Nephron (organoid): ENCODE results near the gene MCM9.

Experiments
- H3K27ac Mint-ChIP-seq, 3 experiments: 2 replicates each; pipeline ENCODE4 v1.8.0; 2020; ENCODE audit warnings: mixed read lengths in 3 of 3, mild to moderate bottlenecking in 2 of 3, moderate library complexity in 1 of 3
- H3K27me3 Mint-ChIP-seq: 2 replicates; pipeline ENCODE4 v1.8.0; 2021; ENCODE audit warnings: low read depth, mild to moderate bottlenecking, moderate library complexity, mixed read lengths
- H3K36me3 Mint-ChIP-seq: 2 replicates; pipeline ENCODE4 v1.8.0; 2020; ENCODE audit warnings: low read depth, mixed read lengths
- H3K4me1 Mint-ChIP-seq: 2 replicates; pipeline ENCODE4 v1.8.0; 2020; ENCODE audit warnings: mixed read lengths
- H3K4me3 Mint-ChIP-seq, 3 experiments: 2 replicates each; pipeline ENCODE4 v1.8.0; 2020; ENCODE audit warnings: mild to moderate bottlenecking in 3 of 3, mixed read lengths in 3 of 3, moderate library complexity in 2 of 3
- H3K9me3 Mint-ChIP-seq: 2 replicates; pipeline ENCODE4 v1.8.0; 2020; ENCODE audit warnings: mixed read lengths
- TF ChIP-seq, protein P1 (sequence below), 3 experiments: fragments of 200-600 bp; sonication (generic); IDR thresholded peaks; one replicate each; pipeline ENCODE4 v1.5.0; 2021; ENCODE audit warnings: antibody characterized with exemption in 3 of 3; ENCODE audit not compliant: unreplicated experiment in 3 of 3

MCM9 gene

DNA sequence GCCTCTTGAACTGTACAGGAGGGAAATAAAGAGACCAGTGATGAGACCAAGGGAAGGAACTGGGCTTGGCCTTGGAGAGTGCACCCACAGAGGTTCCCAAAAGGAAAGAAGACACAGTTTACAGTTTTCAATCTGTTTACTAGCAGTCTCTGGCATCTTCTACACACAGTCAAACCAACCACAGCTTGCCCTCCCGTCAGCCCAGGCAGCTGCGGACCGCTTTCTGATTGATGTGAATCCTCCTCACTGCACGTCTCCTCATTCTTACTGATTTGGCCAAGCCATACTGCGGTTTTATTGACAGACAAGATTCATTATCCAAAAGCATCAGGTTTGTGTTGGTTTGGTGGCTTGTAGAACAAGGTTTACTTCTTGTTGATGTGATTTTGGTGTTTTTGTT is 145.5 kb downstream of the MCM9 start:
- H3K27ac Mint-ChIP-seq: no peak overlapping the region
- TF ChIP-seq, protein P1, sequence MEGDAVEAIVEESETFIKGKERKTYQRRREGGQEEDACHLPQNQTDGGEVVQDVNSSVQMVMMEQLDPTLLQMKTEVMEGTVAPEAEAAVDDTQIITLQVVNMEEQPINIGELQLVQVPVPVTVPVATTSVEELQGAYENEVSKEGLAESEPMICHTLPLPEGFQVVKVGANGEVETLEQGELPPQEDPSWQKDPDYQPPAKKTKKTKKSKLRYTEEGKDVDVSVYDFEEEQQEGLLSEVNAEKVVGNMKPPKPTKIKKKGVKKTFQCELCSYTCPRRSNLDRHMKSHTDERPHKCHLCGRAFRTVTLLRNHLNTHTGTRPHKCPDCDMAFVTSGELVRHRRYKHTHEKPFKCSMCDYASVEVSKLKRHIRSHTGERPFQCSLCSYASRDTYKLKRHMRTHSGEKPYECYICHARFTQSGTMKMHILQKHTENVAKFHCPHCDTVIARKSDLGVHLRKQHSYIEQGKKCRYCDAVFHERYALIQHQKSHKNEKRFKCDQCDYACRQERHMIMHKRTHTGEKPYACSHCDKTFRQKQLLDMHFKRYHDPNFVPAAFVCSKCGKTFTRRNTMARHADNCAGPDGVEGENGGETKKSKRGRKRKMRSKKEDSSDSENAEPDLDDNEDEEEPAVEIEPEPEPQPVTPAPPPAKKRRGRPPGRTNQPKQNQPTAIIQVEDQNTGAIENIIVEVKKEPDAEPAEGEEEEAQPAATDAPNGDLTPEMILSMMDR (IDR thresholded peaks at IDR 0.05; ENCODE audit: unreplicated experiment in 3 of 3): no peak
- no peaks in the 10 kb centered on the region for H3K27me3 Mint-ChIP-seq
- no peaks in the 10 kb centered on the region for H3K36me3 Mint-ChIP-seq
- peaks cover 34% of the 10 kb centered on the region for H3K4me1 Mint-ChIP-seq
- H3K4me3 Mint-ChIP-seq: no peak overlapping the region
- no peaks in the 10 kb centered on the region for H3K9me3 Mint-ChIP-seq

DNA sequence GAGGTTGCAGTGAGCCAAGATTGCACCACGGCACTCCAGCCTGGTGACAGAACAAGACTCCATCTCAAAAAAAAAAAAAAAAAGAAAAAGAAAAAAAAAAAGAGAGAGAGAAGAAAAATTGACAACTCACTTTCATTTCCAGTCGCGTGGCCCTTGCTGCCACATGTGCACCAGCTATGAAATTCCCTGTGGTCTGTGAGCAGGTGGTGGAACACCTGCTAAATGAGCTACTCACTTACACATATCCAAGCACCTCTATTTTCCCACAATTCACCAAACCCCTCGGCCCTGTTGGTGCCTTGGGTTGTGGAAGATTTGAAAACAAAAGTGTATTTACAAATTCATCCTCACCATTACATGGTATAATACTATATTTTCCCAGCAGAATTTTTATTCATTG is 146.3 kb downstream of the MCM9 start:
- Mint-ChIP-seq H3K4me1 (peaks cover 42% of the 10 kb centered on the region), H3K27ac (no peak overlapping the region), H3K36me3 (no peaks in the 10 kb centered on the region), H3K4me3 (no peak overlapping the region), H3K27me3 (no peaks in the 10 kb centered on the region), H3K9me3 (no peaks in the 10 kb centered on the region)
- TF ChIP-seq, protein P1 (IDR thresholded peaks at IDR 0.05; ENCODE audit: unreplicated experiment in 3 of 3): no peak

DNA sequence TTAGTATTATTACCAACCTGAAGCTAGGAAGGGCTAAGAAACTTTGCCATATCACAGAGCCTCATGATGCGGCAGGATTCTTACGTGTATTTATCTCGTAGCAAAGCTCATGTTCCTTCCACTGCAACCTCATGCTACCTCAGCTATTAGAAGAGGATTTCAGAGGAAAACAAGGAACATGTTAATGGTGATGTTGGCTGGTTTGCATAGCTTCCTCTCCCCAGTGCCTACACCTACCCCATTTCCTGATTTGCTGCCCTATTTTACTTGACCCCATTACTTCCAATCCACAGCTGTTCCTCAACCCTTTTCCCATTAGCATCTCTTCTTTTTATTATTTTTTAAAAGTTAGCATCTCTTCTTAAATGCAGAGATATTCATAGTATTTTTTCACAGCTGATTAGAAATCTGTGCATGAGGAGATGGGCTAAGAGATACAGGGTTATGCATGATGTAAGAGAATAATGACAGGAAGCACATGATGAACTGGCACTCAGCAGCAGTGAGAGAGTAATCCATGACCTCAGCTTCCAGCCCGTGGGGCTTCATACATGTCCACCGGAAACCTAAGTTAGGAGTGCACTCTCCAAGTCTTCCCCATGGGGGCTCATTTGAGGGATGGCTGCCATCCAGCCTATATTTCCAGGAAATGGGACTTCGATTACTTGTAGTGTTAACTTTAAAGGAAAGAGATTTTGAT is 147.1 kb downstream of the MCM9 start:
- Mint-ChIP-seq H3K36me3 (no peaks in the 10 kb centered on the region), H3K9me3 (no peaks in the 10 kb centered on the region), H3K4me1 (peaks cover 45% of the 10 kb centered on the region), H3K27me3 (no peaks in the 10 kb centered on the region), H3K27ac (no peak overlapping the region), H3K4me3 (no peak overlapping the region)
- TF ChIP-seq, protein P1 (IDR thresholded peaks at IDR 0.05; ENCODE audit: unreplicated experiment in 3 of 3): no peak

DNA sequence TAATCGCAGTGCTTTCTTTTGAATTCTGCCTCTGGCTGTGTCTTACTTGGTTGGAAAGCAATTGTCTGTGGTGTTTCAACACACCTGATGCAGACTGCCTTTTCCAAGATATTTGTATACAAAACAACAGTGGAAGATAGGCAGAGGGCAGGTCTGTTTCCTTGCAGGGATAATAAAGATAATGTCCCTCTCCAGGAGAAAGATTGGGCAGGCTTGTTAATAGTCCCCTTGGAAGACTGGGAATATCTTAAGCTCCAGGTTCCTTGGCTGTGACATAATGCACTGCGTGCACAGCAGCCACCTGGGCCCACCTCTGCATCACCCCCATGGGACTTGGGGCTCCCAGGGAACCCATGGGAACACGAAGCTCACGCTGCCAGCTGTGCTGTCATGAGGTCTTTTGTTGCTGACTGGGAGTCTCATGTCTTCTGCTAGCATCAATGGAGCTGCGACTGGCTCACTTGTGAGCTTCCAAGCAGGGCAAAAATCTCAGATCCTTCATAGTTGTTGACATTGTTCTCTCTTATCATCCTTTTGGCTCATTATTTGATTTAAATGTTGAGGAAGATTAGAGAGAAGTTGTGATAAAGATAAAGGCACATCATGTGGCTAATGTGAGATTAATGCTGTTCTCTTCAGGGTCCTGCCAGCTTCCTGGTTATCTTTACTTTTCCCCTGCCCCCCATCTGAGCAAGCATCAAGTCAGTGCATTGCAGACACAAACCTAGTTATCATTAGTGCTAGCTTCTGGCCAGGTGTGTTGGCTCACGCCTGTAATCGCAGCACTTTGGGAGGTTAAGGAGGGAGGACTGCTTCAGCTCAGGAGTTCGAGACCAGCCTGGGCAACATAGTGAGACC is 148.1 kb downstream of the MCM9 start:
- Mint-ChIP-seq H3K27me3 (no peaks in the 10 kb centered on the region), H3K36me3 (no peaks in the 10 kb centered on the region), H3K9me3 (no peaks in the 10 kb centered on the region), H3K4me3 (no peak overlapping the region), H3K4me1 (peaks cover 53% of the 10 kb centered on the region), H3K27ac (peak overlapping the region in 1 of 3 experiments; percentile 17)
- TF ChIP-seq, protein P1 (IDR thresholded peaks at IDR 0.05; ENCODE audit: unreplicated experiment in 3 of 3): no peak

DNA sequence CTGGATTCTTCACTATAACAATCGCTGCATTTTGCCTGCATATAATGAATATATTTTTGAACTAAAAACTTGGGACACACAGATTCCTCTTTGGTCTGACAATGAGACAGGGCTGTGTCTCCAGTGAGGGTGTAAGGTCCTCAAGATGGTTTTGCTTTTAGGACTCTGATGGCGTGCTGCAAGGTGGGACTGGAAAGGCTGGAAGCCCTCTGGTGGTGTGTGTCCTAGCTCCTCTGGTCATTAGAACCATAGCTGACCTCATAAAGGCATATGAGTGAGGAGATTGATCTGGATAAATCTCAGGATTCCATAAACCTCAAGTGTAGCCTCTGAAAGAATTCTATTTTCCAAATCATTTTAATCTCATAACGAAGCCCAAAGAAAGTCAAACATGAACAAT is 149.4 kb downstream of the MCM9 start:
- Mint-ChIP-seq H3K4me1 (peaks cover 56% of the 10 kb centered on the region), H3K27ac (peak overlapping the region in 2 of 3 experiments; percentile 52 to 71), H3K9me3 (no peaks in the 10 kb centered on the region), H3K4me3 (no peak overlapping the region), H3K36me3 (no peaks in the 10 kb centered on the region), H3K27me3 (no peaks in the 10 kb centered on the region)
- TF ChIP-seq, protein P1 (IDR thresholded peaks at IDR 0.05; ENCODE audit: unreplicated experiment in 3 of 3): no peak
